Endothelial cell (in vitro differentiated cells): ENCODE results near the gene CYP39A1. TPM values are rescaled to one million over a fixed set of nuclear protein-coding genes. Genes with fewer than 3 reads are reported as not detected.

Experiments used
- DNase-seq: peaks from one replicate; pipeline ENCODE4 v3.0.0; 2021; ENCODE audit warnings: low spot score
- H3K27ac Mint-ChIP-seq: one replicate; pipeline ENCODE4 v1.8.0; 2021; ENCODE audit warnings: mixed read lengths, inconsistent platforms; ENCODE audit not compliant: unreplicated experiment
- H3K27me3 Mint-ChIP-seq: one replicate; pipeline ENCODE4 v1.8.0; 2021; ENCODE audit warnings: mild to moderate bottlenecking, moderate library complexity, mixed read lengths, inconsistent platforms; ENCODE audit not compliant: unreplicated experiment
- H3K36me3 Mint-ChIP-seq: one replicate; pipeline ENCODE4 v1.8.0; 2021; ENCODE audit warnings: mild to moderate bottlenecking, low read depth, mixed read lengths, inconsistent platforms; ENCODE audit not compliant: unreplicated experiment
- H3K4me1 Mint-ChIP-seq: one replicate; pipeline ENCODE4 v1.8.0; 2021; ENCODE audit warnings: mild to moderate bottlenecking, mixed read lengths, inconsistent platforms; ENCODE audit not compliant: unreplicated experiment
- H3K4me3 Mint-ChIP-seq: one replicate; pipeline ENCODE4 v1.8.0; 2021; ENCODE audit warnings: mild to moderate bottlenecking, mixed read lengths, inconsistent platforms; ENCODE audit not compliant: unreplicated experiment
- H3K9me3 Mint-ChIP-seq: one replicate; pipeline ENCODE4 v1.8.0; 2021; ENCODE audit warnings: mixed read lengths, inconsistent platforms; ENCODE audit not compliant: unreplicated experiment
- total RNA-seq: library from RNA; stranded (reverse); fragmentation: NEBNext Ultra II Directional; extraction: Animal tissue kit (Norgen Biotek cat#: 25700); gene quantifications from one replicate; pipeline ENCODE4 v1.2.1, GENCODE V29; 2021; ENCODE audit not compliant: unreplicated experiment
- TF ChIP-seq, protein P1 (sequence below): fragments of 200-600 bp; sonication (generic); IDR thresholded peaks from one replicate; pipeline ENCODE4 v1.5.0; 2021; ENCODE audit warnings: antibody characterized with exemption; ENCODE audit not compliant: unreplicated experiment

Gene CYP39A1
- total RNA-seq, 1 donor from 2014 or later, result 2.5 TPM

GRCh38 chr6:46638650-46639049, 14.0 kb downstream of the CYP39A1 start:
- no peak overlapping the region for H3K27ac Mint-ChIP-seq

DNA sequence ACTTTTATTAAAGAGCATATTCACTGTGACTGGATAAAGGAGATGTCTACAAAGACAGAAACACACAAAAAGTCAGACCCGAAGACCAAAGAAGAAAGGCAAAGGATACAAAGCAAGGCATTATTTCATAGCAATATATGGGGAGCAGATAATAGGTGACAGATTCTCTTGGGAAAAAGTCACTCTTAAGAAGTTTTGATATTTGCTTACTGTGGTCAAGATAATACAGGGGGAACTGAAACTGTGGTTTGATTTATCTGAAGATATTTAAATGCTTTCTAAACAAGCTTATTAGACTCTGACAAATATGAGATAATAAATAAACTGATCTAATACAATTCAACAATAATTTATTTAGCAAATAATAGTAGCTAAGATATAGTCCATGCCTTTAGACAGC, 14.7 kb downstream of the CYP39A1 start:
- Mint-ChIP-seq H3K27me3 (no peaks in the 10 kb centered on the region), H3K4me1 (no peaks in the 10 kb centered on the region), H3K9me3 (no peaks in the 10 kb centered on the region), H3K27ac (no peak overlapping the region), H3K36me3 (no peaks in the 10 kb centered on the region), H3K4me3 (no peak overlapping the region)
- TF ChIP-seq, protein P1, sequence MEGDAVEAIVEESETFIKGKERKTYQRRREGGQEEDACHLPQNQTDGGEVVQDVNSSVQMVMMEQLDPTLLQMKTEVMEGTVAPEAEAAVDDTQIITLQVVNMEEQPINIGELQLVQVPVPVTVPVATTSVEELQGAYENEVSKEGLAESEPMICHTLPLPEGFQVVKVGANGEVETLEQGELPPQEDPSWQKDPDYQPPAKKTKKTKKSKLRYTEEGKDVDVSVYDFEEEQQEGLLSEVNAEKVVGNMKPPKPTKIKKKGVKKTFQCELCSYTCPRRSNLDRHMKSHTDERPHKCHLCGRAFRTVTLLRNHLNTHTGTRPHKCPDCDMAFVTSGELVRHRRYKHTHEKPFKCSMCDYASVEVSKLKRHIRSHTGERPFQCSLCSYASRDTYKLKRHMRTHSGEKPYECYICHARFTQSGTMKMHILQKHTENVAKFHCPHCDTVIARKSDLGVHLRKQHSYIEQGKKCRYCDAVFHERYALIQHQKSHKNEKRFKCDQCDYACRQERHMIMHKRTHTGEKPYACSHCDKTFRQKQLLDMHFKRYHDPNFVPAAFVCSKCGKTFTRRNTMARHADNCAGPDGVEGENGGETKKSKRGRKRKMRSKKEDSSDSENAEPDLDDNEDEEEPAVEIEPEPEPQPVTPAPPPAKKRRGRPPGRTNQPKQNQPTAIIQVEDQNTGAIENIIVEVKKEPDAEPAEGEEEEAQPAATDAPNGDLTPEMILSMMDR, result no peak
- DNase-seq, result no peak

More at GRCh38 chr6:46638650-46639049, 14.0 kb downstream of the CYP39A1 start:
- H3K4me1 Mint-ChIP-seq, result no peaks in the 10 kb centered on the region
- no peaks in the 10 kb centered on the region for H3K27me3 Mint-ChIP-seq
- TF ChIP-seq, protein P1, result no peak
- DNase-seq, result no peak
- no peaks in the 10 kb centered on the region for H3K36me3 Mint-ChIP-seq
- H3K9me3 Mint-ChIP-seq, result no peaks in the 10 kb centered on the region
- H3K4me3 Mint-ChIP-seq, result no peak overlapping the region

DNA sequence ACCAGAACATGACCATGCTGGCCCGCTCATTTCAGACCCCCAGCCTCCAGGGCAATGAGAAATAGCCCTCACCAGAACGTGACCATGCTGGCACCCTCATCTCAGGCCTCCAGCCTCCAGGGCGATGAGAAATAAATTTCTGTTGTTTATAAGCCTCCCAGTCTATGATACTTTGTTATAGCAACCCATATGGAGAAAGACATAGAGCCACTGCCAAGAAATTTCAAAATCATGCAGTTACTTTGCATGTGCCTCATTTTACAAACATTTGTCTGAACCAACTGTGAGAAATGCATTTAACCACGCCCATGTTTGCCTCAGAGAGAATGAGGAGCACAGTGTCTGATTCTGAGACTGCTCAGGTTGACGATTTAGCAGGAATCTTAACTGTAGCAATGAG, 15.5 kb downstream of the CYP39A1 start:
- Mint-ChIP-seq H3K36me3 (no peaks in the 10 kb centered on the region), H3K4me3 (no peak overlapping the region), H3K9me3 (no peaks in the 10 kb centered on the region), H3K27ac (no peak overlapping the region), H3K27me3 (no peaks in the 10 kb centered on the region), H3K4me1 (no peaks in the 10 kb centered on the region)
- TF ChIP-seq, protein P1, result no peak
- DNase-seq, result no peak

DNA sequence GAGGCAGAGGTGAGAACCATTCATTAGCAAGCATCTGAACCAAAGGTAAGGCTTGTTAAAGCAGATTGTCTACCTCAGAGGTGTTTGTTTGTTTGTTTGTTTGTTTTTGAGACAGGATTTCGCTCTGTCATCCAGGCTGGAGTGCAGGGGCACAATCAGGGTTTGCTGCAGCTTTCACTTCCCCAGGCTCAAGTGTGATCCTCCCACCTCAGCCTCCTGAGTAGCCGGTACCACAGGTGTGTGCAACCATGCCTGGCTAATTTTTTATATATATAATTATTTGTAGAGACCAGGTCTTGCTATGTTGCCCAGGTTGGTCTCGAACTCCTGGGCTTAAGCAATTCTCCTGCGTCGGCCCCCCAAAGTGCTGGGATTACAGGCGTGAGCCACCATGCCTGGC, 17.2 kb downstream of the CYP39A1 start:
- H3K27me3 Mint-ChIP-seq, result no peaks in the 10 kb centered on the region
- H3K4me1 Mint-ChIP-seq, result no peaks in the 10 kb centered on the region
- DNase-seq, result no peak
- no peak overlapping the region for H3K27ac Mint-ChIP-seq
- TF ChIP-seq, protein P1, result no peak
- H3K4me3 Mint-ChIP-seq, result no peak overlapping the region
- H3K9me3 Mint-ChIP-seq, result no peaks in the 10 kb centered on the region
- H3K36me3 Mint-ChIP-seq, result no peaks in the 10 kb centered on the region

DNA sequence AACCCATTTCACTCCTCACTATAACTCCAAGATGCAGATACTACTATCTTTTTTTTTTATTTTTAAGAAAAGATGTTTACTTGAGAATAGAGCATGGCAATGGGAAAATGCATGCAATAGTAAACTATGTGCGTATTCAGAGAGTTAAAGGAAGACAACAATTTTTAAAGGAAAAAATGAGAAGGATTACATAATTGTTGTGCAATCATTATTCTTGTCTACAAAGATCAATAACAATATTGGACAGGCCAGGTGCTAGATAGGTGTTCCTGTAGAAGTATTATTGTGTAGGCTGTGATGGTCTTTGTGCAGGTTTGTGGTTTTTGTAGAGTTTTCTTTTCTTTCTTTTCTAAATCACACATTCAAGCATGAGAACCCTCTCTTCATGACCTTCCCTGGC, 20.6 kb downstream of the CYP39A1 start:
- no peaks in the 10 kb centered on the region for H3K9me3 Mint-ChIP-seq
- DNase-seq, result no peak
- TF ChIP-seq, protein P1, result no peak
- H3K4me1 Mint-ChIP-seq, result no peaks in the 10 kb centered on the region
- no peaks in the 10 kb centered on the region for H3K27me3 Mint-ChIP-seq
- no peak overlapping the region for H3K27ac Mint-ChIP-seq
- no peaks in the 10 kb centered on the region for H3K36me3 Mint-ChIP-seq
- H3K4me3 Mint-ChIP-seq, result no peak overlapping the region
